ENCODE results near the gene PAPSS2.
"Not testable (repeated sequence)": the region's sequence is repeated elsewhere in the genome, so short reads cannot be mapped to it uniquely, and the experiment has no call there.

The PAPSS2 gene

DNA sequence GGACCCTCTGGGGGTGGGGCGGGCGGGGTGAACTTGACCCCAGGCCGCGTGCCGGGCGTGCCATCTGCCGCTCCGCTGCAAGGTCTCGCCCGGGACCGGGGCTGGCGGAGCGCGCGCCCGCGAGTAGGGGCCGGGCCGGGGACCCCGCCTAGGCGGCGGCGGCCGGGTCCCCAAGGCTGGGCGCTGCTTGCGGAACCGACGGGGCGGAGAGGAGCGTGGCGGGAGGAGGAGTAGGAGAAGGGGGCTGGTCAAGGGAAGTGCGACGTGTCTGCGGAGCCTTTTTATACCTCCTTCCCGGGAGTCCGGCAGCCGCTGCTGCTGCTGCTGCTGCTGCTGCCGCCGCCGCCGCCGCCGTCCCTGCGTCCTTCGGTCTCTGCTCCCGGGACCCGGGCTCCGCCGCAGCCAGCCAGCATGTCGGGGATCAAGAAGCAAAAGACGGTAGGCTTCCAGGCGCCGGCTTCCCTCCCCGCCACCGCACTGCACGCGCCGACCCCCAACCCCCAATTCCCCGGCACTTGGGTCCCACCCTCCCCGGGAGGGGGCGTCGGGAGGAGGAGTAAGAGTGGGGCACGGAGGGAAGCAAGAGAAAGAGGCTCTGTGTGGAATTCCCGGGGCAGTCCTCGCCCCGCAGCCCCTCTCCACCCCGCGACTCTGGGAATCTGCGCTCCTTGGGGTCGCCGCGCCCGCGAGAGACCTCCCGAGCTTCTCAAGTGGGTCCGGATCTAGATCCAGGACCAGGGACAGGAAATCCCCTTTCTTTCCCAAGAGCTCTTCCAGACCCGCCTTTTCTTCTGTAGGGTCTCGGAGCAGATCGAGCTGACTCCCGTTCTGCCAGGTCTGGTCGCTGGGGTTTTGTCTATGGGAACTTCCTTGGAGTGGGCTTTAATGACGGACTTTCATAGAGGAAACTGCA is at the start of gene PAPSS2:
Gene PAPSS2, plus strand, starts transcription at position 308 of the 913 bp plus-strand sequence. Its CDS starts 104 bp downstream, at position 412.
- DNase-seq (ENCODE audit: low read depth, low spot score), result peak; percentile 78

DNA sequence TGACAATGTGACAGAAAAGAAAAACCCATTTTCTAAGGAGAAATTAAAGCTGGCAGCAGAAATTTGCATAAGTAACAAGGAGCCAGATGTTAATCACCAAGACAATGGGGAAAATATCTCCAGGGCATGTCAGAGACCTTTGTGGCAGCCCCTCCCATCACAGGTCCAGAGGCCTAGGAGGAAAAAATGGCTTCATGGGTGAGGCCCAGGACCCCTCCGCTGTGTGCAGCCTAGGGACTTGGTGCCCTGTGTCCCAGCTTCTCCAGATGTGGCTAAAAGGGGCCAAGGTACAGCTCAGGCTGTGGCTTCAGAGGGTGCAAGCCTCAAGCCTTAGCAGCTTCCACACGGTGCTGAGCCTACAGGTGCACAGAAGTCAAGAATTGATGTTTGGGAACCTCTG is 48.3 kb upstream of the PAPSS2 start:
- not testable (repeated sequence) for DNase-seq (ENCODE audit: low read depth, low spot score)

DNA sequence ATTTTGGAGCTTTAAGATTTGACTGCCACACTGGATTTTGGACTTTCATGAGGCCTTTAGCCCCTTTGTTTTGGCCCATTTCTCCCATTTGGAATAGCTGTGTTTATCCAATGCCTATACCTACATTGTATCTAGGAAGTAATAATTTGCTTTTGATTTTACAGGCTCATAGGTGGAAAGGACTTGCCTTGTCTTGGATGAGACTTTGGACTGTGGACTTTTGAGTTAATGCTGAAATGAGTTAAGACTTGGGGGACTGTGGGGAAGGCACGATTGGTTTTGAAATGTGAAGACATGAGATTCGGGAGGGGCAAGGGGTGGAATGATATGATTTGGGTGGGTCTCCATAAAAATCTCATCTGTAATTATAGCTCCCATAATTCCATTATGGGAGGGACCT is 47.6 kb upstream of the PAPSS2 start:
- no peak for DNase-seq (ENCODE audit: low read depth, low spot score)

DNA sequence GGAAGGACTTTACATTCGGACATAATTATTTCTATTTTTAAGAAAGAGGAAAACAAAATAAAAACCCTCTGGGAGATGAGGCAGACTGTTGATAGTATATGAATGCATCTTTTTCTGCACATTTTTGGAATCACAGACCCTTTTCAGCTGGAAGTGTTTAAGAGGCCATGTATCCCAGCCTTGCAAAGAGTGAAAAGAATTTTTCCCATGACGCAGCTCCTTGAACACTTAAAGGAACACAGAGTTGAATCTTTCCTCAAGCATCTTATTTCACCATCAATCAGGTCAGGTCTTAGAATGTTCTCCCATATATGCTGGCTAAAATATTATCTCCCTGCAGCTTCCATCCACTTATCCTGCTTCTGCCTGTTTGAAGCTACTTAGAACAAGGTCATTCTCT is 45.9 kb upstream of the PAPSS2 start:
- DNase-seq (ENCODE audit: low read depth, low spot score), result no peak

DNA sequence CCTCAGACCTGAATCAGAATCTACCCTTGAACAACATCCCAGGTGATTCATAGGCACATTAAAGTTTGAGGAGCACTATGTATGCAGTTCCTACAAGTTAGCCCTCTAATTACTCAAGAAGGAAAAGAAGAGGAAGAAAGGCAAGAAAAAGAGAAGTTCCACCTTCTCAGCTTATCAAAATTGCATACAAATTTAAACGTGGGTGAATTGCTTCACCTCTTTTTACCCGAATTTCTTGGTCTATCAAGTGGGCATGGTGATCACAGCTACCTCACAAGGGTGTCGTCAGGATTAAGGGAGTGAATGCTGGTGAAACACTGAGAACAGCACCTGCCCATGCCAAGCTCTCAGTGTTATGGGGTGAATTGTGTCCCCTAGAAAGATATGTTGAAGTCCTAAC is 43.8 kb upstream of the PAPSS2 start:
- no peak for DNase-seq (ENCODE audit: low read depth, low spot score)

DNA sequence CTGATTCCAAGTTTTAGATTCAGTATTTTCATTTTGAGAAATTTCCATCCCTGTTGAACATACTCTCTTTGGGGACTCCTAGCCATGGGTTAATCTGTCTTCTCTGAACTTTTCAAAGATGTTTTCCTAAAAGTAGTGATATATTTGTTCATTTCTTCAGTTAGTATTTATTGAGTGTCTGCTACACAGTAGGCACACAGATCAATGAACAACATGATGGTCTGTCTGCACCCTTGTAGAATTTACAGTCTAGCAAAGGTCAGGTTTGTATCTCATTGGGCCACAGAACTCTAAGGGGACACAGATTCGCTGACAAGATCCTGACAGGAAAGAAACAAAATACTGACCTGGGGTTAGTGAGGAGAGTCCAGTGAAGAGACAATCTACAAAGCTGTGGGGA is 42.2 kb upstream of the PAPSS2 start:
- DNase-seq (ENCODE audit: low read depth, low spot score), result no peak

DNA sequence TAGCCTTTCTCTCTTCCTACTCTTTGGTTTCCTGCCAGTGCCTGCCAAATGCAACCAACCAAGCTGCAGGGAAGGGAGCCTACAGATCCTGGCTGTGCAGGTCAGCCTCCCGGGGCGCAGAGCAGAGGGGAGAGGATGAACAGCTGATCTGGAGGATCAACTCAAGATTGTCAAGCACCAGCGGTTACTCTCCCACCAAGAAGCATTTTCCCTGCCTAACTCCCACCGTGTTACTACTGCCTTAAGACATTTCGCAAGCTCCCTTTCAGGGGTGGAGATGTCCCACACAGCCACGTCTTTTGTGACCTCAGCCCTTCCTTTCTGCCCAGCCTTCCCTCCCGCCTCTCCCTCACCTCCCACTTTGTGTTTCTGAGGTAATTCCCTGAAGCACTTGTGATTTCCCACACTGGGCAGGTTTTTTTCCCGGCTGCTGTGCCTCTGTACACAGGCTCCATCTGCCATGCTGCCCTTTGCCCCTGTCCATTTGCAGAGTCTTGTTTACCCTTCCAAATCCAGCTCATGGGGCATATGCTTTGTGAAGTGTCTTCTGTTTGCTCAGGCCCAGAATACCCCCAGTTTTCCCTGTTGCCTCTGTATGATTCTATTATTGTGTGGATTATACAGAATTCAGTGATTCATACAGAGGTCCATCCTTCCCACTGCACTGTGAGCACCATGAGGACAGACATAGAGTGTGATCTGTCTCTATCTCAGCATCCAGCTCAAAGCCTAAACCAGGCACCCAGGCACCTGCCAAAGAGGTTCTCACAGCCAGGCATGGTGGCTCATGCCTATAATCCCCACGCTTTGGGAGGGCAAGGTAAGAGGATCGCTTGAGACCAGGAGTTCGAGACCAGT is 40.9 kb upstream of the PAPSS2 start:
- DNase-seq (ENCODE audit: low read depth, low spot score), result no peak

DNA sequence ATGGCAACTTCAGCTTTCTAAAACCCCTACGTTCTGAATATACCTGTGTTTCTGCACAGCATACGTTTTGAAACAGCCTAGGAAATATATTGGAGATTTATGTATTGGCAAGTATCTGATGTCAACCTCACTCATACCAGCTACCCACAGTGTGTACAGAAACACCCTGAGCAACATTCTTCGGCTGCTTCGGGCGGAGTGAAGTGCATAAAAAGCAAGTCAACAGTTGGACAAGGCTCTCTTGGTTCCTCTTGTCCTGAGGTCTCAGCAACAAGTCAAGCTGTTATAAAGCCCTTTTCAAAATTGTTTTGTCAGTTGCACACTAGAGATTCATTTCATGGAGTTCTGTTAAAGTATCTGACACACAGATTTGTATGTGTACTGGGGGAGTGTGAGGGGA is 40.0 kb upstream of the PAPSS2 start:
- peak; percentile 76 for DNase-seq (ENCODE audit: low read depth, low spot score)

DNA sequence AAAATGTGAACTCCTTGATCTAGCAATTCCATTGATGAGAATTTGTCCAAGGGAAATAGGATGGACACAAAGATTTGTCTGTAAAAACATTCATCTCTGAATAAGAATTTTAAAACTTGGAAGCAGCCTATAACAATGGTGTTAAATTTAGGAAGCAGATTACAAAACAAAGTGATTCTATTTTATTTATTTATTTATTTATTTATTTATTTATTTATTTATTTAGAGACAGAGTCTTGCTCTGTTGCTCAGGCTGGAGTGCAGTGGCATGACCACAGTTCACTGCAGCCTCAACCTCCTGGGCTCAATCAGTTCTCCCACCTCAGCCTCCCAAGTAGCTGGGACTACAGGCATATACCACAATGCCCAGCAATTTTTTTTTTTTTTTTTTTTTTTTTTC is 38.2 kb upstream of the PAPSS2 start:
- not testable (repeated sequence) for DNase-seq (ENCODE audit: low read depth, low spot score)

DNA sequence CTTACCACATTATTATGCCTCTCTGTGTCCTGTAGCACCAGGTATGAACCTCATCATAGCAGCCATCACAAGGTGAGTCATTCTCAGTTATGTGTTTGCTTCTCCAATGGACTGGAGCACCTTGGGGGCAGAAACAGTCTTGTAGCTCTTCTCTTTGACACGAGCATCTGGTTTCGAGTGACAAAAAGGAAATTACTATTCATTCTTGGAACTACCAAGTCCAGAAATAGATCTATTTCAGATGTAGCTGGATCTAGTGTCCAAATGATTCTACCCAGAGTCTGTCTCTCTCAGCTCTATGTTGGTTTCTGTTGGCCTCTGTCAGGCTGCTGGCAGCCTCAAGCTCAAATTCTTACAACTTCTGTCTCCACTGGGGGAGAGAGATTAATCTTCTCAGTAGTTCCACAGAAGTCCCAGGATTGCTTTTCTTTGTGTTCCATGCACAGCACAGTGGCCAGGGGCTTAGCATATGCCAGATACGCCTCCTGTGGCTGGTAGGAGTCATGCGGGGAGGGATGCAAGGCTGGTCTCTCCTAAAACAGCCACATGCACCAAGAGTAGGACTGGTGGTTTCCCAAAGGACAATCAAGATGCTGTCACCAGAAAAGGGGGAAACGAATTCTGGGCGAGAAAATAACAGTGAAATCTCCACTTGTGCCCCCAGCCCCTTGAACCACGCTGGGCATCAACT is 37.2 kb upstream of the PAPSS2 start:
- no peak for DNase-seq (ENCODE audit: low read depth, low spot score)

DNA sequence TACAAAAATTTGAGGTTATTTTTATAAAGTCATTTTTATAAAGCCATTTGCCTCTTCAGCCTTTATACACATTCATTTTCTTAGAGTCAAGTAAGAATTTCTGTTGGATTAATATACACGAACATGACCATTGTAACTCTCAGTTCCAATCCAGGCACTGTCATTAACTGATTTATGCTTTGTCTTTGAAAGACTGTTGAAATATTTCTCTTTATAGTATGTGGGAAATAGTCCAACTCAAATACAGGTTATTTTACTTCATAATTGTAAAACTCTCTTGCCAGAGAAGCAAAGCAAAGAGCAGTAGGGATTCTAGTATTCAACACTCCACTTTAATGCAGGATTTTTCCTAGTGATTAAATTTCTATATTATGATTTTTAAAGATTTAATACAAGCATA is 36.5 kb upstream of the PAPSS2 start:
- DNase-seq (ENCODE audit: low read depth, low spot score), result no peak

DNA sequence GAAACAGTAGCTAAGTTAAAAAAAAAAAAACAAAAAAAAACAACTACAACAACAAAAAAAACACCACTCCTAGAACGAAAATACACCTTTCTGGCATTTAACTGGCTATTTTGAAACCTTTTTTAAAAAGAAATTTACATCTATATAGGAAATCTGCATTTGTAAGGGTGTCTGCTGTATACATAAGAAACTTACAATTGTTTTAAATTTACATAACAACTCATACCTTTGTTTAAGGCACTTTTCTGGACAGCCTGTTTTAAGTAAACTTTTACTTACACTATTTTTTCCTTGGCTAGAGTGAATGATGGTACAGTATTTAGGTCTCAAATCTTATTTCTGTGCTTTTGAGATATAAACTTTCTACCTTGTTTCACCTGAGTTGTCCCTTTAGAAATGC is 34.0 kb upstream of the PAPSS2 start:
- no peak for DNase-seq (ENCODE audit: low read depth, low spot score)

DNA sequence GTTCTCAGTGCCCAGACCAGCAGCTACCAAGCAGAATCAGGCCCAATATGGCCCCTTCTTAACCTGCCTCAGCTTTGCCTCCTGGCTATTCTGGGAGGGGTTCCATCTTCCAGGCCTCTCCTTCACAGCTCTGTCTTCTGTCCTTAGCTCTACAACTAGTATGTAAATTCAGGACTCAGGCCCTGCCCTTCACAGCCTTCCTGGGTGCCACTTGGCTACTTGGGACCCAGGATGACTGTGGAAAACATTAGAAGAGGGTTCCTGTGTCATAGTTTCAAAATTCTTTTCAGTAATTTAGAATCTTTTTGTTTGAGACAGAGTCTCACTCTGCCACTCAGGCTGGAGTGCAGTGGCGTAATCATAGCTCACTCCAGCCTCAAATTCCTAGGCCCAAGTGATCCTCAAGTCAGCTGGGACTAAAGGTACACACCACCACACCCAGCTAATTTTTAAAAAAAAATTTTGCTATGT is 33.2 kb upstream of the PAPSS2 start:
- no peak for DNase-seq (ENCODE audit: low read depth, low spot score)

DNA sequence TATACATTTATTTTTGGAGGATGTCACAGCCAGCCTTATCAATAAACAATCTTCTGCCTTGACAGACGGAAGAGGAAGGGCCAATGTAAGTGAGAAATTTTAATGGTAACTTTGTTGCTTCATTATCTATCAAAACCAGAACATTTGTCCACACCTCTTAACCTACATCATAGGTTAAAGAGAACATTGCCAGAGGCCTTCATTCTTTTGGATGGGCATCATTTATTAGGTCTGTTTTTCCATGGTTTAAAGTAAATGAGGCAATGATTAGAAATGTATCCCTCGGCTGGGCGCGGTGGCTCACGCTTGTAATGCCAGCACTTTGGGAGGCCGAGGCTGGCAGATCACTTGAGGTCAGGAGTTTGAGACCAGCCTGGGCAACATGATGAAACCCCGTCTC is 29.5 kb upstream of the PAPSS2 start:
- no peak for DNase-seq (ENCODE audit: low read depth, low spot score)

DNA sequence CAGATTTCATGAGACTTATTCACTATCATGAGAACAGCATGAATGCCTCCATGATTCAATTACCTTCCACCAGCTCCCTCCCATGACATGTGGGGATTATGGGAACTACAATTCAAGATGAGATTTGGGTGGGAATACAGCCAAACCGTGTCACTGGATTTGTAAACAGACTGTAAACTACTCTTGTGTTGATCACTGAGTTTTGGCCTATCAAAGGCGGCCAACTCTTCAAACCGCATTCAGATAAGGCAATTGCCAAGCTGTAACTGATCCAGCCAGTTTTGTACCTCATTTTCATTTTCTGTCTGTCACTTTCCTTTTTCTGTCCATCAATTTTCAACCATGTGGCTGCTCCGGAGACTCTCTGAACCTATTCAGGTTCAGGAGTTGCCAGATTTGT is 27.2 kb upstream of the PAPSS2 start:
- no peak for DNase-seq (ENCODE audit: low read depth, low spot score)

DNA sequence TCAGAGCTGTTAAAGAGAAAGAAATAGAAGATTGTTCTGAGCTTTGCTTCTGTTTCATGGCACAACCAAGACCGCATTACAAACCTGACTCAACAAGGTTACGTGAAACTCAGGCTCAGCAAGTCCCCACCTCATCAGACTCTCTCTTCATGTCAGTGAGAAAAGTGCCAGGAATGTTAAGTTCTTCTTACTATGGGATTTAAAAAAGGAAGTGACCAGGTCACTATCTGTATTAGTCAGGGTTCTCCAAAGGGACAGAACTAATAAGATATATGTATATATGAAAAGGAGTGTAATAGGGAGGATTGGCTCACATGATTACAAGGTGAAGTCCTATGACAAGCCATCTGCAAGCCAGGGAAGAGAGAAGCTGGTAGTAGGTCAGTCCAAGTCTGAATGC is 25.4 kb upstream of the PAPSS2 start:
- DNase-seq (ENCODE audit: low read depth, low spot score), result no peak

DNA sequence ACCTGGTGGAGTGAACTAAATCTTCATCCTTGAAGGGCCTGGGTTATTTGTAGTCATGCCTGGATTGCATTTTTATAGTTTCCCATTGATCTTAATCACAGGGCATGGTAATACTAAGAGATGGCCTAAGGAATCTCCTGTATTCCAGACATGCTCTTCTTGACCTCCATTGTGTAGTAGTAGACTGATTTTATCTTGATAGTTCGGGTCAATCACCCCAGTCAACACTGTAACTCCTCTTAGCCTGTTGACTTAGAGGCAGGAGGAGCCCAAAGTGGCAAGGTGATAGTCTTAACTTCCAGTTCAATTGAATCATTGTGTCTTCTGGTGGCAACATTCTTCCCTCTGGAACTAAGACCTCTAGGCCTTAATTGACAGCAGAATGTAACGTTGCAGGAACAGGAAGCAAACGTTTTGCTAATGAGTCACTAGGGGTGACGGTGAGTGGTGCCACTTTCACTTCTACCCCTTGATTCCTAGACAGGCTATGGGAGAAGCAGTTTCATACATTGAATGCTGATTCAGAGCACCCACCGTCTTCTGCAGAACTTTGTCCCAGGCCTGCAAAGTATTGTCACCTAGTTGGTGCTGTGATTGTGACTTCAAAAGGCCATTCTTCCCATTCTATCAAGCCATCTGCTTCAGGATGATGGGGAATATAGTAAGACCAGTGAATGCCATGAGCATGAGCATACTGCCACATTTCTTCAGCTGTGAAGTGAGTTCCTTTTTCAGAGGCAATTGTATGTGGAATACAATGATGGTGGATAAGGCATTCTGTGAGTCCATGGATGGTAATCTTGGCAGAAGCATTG is 24.0 kb upstream of the PAPSS2 start:
- DNase-seq (ENCODE audit: low read depth, low spot score), result peak; percentile 69

DNA sequence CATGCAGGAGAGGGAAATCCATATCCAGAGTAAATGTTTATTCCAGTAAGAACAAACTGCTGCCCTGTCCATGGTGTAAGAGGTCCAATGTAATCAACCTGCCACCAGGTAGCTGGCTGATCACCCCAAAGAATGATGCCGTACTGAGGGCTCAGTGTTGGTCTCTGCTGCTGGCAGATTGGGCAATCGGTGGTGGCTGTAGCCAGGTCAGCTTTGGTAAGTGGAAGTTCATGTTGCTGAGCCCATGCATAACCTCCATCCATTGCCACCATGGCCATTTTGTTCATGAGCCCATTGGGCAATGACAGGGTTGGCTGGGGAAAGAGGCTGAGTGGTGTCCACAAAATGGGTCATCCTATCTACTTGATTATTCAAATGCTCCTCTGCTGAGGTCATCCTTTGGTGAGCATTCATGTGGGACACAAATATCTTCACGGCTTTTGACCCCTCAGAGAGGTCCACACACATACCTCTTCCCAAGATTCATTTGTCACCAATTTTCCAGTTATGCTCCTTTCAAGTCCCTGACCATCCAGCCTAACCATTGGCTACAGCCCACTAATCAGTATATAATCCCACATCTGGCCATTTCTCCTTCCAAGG is 23.3 kb upstream of the PAPSS2 start:
- DNase-seq (ENCODE audit: low read depth, low spot score), result no peak

DNA sequence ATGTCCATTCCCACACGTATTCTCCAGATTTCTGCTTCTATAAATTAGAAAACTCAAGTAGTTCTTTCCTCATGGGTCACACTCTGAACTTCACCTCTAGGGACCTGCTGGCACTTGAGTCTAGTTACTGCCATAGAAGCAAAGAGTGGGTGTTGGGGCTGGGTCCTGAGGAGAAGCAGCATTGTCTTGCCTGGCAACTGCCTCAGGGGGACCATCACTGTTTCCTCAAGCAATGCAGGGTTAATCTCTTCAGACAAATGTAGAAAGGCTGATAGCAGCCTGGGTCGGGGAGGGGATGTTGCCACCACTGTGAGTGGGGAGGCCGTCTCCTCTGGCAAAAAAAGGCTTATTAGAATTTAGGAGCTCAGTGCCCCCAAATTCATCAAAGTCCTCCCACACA is 20.2 kb upstream of the PAPSS2 start:
- no peak for DNase-seq (ENCODE audit: low read depth, low spot score)

DNA sequence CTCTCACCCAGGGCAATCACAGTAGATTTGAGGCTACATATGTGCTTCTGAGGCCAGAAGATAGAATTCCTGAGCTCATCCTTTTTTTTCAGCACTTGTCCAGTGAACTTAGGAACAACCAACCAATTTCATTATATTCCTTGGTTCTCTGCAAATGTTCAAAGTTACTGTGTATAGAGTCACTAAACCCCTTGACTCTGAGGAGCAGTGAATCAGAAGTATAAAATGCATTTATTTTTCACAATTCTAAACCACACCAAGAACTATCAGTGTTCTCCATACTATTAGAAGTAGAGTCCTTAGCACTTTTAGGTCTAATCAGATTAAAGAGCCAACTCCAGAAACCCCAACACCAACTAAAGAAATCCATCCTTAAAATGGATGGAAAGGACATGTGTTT is 19.6 kb upstream of the PAPSS2 start:
- DNase-seq (ENCODE audit: low read depth, low spot score), result no peak

DNA sequence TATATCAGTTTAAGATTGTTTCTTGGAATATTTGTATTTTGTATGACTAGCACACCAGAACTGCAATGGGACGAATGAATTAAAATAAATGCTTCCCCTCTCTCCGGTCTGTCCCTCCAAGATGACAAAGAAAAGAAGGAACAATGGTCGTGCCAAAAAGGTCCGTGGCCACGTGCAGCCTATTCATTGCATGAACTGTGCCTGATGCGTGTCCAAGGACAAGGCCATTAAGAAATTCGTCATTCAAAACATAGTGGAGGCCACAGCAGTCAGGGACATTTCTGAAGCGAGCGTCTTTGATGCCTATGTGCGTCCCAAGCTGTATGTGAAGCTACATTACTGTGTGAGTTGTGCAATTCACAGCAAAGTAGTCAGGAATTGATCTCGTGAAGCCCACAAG is 17.2 kb upstream of the PAPSS2 start:
- no peak for DNase-seq (ENCODE audit: low read depth, low spot score)
